Activated T-cell treated with anti-CD3 and anti-CD28 coated beads for 24 hours (primary cell): ENCODE results near the gene NOL4L.

ENCODE experiments used
- DNase-seq: peaks from one replicate; pipeline ENCODE4 v3.0.0-alpha.2; 2020; ENCODE audit warnings: low read depth

Gene NOL4L

GRCh38 chr20:32483351-32484224, 101.5 kb downstream of the NOL4L start:
- DNase-seq = peak; percentile 29

GRCh38 chr20:32482442-32483261, 102.5 kb downstream of the NOL4L start:
- DNase-seq = no peak

DNA sequence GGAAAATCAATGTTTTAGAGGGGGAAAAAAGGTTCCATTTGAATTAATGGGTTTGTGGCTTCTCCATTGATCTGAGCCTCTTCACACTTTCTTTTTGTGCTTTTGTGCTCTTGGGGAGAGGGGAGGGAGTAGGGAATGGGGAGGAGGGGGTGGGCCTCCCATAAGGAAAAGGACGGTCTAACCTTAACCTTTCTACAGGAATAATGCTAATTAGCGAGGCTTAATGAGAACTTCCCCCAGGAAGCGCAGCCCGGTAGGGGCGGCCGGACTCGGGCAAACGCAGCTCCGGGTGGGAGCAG, 103.0 kb downstream of the NOL4L start:
- DNase-seq = no peak

DNA sequence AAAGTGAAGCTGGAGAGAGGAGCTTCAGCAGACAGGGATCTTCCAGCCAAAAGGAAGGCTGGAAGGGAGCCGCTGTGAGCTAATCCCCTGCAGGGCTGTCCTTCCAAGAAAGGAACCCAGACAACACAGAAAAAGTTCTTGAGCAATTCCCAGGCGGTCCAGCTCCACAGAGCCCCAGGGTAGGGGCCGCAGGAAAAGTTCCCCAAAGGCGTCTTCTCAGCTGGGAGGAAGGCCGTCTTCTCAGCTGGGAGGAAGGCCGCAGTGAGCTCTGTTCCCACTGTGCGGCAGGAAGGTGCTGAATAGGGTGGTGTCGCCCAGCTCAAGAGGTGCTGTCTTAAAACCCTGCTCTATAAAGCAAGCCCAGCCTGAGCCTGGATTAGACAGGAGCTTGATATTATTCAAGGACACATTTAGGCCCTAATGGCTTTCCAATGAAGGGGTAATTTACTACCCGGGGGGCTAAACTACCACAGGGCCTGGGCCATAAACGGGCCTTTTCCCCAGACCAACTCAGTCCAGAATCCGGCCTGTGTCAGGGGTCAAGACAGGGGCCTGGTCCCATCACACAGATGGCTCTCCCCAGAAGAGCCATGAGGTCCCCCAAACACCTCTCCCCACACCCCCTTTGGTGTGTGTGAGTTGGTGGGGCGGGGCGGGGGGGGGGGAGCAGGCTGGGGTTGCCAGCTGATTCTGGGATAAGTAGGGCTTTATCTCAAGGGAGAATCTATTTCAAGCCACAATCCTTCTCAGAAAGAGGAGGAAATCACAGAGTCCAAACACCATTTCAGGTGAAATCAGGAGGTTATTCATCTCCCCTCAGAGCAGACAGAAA, 103.6 kb downstream of the NOL4L start:
- DNase-seq = no peak

GRCh38 chr20:32480371-32481241, 104.5 kb downstream of the NOL4L start:
- DNase-seq = no peak

DNA sequence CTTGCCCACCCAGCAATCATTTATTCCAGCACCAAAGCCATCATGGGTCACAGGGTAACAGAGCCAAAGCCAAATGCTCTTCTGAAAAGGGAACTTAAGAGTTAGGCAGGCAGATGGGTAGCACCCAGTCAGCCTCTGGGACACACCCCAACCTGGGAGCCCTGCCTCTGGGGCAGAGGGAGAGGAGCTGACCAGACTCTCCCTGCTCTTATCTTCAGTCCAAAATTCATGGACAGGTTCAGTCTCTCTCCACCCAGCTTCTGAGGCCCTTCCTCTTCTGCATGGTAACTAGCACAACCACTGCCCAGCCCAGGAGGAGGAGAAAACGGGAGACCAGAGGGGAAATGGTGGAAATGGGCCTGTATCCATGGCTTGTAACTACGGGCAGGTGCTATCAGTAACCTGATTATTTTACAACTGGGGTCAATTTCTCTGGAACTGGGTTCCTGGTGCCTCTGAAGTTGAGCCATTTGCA, 105.4 kb downstream of the NOL4L start:
- no peak for DNase-seq

DNA sequence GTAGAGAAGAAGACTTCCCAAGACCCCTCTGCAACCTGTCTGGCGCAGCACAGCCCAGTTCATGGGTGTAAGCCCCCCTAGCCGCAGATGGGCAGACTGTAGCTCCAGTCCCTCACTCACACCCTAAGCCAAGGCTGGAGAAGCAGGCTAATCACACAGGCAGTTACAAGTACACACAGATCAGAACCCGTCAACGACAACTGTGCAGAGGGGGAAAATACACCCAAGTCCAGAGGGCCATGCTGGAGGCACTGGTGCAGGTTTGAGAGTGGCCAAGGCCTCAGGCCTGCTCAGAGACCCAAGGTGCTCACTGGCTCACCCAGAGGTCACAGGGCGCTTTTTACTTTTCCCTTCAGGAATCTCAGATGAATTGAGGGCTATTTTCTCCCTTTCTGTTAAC, 106.1 kb downstream of the NOL4L start:
- no peak for DNase-seq

GRCh38 chr20:32478576-32478975, 106.6 kb downstream of the NOL4L start:
- DNase-seq = no peak

- no peak for DNase-seq
These were observed 107.3 kb downstream of the NOL4L start for GRCh38 chr20:32477594-32478512.

- no peak for DNase-seq
These were observed 108.2 kb downstream of the NOL4L start for GRCh38 chr20:32476684-32477593.

GRCh38 chr20:32474967-32475811, 109.9 kb downstream of the NOL4L start:
- no peak for DNase-seq

DNA sequence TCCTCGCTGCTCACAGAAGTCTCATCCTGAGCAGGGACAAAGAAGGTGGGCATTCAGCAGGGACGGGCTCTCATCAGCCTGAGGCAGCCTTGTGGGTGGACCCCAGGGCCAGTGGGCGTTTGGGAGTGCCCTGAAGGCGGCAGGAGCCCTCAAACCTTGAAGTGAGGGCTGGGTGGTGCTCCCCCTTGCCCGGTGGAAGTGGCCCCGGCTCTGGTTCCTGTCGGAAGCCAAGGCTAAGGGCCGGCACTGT, 110.5 kb downstream of the NOL4L start:
- no peak for DNase-seq

GRCh38 chr20:32474009-32474716, 111.0 kb downstream of the NOL4L start:
- no peak for DNase-seq

- no peak for DNase-seq
These were observed 111.7 kb downstream of the NOL4L start for GRCh38 chr20:32473231-32474008.

GRCh38 chr20:32472581-32473207, 112.4 kb downstream of the NOL4L start:
- DNase-seq = no peak

DNA sequence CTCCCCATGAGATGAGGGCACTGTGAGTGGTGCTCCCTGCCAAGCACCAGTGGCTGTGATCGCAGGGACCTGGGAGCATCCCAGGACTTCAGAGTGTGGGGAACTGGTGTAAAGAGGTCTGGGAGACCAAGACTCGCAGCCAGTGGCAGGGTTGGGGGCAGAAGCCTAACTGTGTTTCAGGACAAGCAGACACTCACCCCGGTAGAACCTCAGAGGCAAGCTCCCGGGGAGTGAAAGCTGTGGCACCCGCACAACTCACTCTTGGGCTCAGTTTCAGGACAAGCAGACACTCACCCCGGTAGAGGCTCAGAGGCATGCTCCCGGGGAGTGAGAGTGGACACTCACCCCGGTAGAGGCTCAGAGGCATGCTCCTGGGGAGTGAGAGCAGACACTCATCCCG, 114.2 kb downstream of the NOL4L start:
- DNase-seq = no peak
